Amniotic epithelial cell (primary cell): ENCODE data around the gene ACO2.
"Not testable (repeated sequence)": the region's sequence is repeated elsewhere in the genome, so short reads cannot be mapped to it uniquely, and the experiment has no call there.

Experiments
- DNase-seq: peaks from one replicate; pipeline ENCODE4 v3.0.0-alpha.2; 2010; ENCODE audit warnings: low read depth

Gene ACO2

GRCh38 chr22:41448189-41448808 lies 20.6 kb upstream of the ACO2 start:
- peak; percentile 100 for DNase-seq

- no peak for DNase-seq
Measured at GRCh38 chr22:41458161-41458728, 10.7 kb upstream of the ACO2 start.

- no peak for DNase-seq
Measured at GRCh38 chr22:41459431-41459830, 9.5 kb upstream of the ACO2 start.

GRCh38 chr22:41460071-41460470 lies 8.8 kb upstream of the ACO2 start:
- not testable (repeated sequence) for DNase-seq

- DNase-seq, result no peak
Measured at GRCh38 chr22:41461901-41462300, 7.0 kb upstream of the ACO2 start.

- no peak for DNase-seq
Measured at GRCh38 chr22:41469218-41469851, 418 bp downstream of the ACO2 start.

GRCh38 chr22:41470886-41471285 lies 2.0 kb downstream of the ACO2 start:
- no peak for DNase-seq

GRCh38 chr22:41471568-41471967 lies 2.7 kb downstream of the ACO2 start:
- DNase-seq, result peak; percentile 69

- DNase-seq, result no peak
Measured at GRCh38 chr22:41474872-41475451, 6.0 kb downstream of the ACO2 start.

GRCh38 chr22:41478473-41478872 lies 9.6 kb downstream of the ACO2 start:
- no peak for DNase-seq

- peak; percentile 100 for DNase-seq
Measured at GRCh38 chr22:41478891-41479521, 10.1 kb downstream of the ACO2 start.

- DNase-seq, result peak; percentile 59
Measured at GRCh38 chr22:41479671-41480396, 10.9 kb downstream of the ACO2 start.

GRCh38 chr22:41480397-41480735 lies 11.4 kb downstream of the ACO2 start:
- DNase-seq, result peak; percentile 89

GRCh38 chr22:41481131-41481830 lies 12.4 kb downstream of the ACO2 start:
- DNase-seq, result no peak

GRCh38 chr22:41481925-41482318 lies 13.0 kb downstream of the ACO2 start:
- no peak for DNase-seq

GRCh38 chr22:41482319-41482935 lies 13.5 kb downstream of the ACO2 start:
- peak; percentile 71 for DNase-seq

- no peak for DNase-seq
Measured at GRCh38 chr22:41485033-41485432, 16.1 kb downstream of the ACO2 start.

GRCh38 chr22:41487037-41487935 lies 18.4 kb downstream of the ACO2 start:
- peak; percentile 11 for DNase-seq

- DNase-seq, result no peak
Measured at GRCh38 chr22:41488076-41488475, 19.2 kb downstream of the ACO2 start.
